Fibroblast of skin of left quadriceps (primary cell): ENCODE measurements around the gene PALMD.

Experiments
- DNase-seq, 2 experiments: peaks; one replicate each; pipeline ENCODE4 v3.0.0-alpha.2; 2013; ENCODE audit warnings: low read depth in 2 of 2

PALMD gene

DNA sequence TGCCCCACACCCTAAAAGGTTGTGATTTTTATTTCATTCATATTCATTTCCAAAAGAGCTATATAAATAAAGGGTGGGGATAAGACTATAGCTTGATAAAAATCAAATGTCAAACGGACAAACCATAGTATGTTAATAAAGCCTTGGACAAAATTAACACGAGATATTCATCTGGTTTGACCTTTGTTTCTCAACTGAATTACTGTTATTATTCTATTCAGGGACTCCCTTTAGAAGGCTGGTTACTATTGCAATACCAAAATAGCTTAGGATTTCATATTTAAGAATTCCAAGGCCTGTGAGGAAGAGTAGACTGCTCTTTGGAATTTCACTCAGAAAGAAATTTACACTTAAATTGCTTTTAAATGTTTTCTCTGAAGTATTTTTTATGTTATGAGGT lies 10.2 kb upstream of the PALMD start:
- no peak for DNase-seq

DNA sequence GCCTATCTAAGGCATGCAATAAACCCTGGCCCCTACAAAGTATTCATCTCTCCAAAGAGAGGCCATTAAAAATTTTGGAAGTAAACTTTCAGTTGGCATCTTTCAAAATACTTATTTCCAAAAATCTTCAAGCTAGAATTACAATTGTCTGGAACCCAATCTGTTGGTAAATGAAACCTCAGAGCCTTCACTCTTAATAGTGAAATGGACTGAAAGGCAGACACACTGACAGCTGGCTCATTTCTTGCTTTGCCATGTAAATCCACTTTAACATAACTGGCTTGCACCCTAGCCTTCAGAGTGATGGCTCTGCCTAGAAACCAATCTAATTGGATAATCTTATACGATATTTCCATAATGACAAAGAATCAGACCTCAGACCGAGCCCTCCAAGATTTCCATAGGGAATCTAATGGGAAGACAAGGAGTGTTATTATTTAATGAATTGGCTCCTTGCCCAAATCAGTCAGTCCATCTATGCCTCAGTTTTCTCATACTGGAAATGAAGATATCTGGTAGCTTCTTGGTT lies 9.2 kb upstream of the PALMD start:
- no peak for DNase-seq

DNA sequence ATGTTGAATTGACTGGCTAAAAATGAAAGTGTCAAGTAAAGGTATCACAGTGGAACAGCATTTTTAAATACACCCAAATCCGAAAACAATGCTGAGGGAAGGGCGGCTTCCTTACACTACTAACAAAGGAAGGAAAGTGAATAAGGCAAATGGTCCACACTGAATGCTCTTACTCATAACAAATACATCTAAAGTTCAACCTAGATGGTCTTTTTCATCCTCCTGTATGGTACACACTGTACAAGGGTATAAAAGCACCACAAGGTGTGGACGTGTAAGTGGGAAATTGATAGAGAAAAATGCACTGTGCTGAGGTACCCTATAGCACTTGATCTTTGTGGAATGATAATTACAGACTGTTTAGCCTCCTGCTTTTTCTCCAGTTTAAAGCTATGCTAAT lies 7.1 kb upstream of the PALMD start:
- no peak for DNase-seq

DNA sequence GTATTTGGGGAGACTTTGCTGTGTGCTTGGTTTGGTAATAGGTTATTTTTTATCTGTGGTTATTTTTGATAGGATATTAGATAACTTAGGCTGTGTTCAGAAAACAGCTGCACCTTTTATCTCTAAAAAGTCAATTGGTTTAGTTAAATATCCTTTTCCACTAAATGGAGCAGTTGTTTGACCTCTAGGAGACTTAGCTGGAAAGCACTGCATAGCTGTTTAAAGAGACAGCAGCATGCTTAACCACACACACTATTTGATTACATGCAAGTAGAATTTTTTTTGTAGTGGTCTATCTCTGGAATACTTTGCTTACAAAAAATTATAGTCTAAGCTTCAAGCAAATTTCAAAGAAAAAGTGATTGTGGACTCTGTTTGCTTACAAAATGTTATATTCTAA lies 6.5 kb upstream of the PALMD start:
- DNase-seq, result no peak

DNA sequence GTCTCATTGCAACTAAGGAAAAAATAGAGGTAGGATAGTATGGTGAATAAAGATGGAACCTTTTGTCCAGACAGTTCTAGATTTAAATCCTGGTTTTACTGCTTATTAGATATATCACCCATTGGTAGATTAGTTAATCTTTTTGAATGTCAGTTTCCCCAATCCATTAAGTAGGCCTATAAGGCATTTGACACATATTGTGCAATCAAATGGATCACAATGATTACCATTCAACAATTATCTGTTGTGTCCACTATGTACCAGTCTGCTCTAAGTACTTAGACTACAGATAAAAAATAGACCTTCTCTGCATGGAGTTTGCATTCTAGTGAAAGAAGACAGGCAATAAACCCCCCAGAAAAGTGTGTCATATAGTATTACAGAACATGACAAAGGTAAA lies 6.0 kb upstream of the PALMD start:
- DNase-seq, result no peak

DNA sequence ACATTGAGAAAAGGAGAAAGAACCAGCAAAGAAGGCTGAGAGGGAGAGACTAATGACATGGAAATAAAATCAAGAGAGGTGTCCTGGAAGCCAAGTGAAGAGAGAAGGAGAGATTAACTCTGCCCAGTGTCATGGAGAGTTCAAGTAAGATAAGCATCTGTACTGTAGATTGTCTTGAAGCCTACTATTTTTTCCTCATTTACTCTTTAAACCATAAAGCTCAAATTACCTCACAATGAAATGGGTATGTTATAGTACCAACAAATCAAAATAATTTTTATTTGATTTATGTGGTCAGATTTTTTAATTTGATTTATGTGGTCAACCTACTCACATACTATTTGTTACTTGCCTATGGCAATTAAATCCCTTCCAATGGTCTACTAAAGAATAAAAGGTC lies 5.2 kb upstream of the PALMD start:
- no peak for DNase-seq

DNA sequence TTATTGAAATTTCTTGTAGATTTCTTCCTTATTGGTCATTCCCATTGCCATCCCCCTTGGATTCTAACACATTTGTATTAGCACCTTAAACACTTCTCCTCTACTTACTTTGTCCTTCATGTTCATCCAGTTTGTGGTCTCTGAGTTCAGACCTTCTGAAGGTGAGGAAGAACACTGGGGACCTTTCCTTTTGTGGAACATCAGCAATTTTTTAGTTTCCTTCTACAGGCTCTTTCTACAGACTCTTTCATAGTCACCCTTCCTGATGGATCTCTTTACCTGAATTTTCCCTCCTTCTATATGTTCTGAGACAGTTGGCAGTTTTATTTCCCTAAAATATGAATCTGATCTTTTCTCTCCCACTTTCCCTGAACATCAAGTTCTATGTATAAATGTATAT lies 4.4 kb upstream of the PALMD start:
- DNase-seq, result no peak

DNA sequence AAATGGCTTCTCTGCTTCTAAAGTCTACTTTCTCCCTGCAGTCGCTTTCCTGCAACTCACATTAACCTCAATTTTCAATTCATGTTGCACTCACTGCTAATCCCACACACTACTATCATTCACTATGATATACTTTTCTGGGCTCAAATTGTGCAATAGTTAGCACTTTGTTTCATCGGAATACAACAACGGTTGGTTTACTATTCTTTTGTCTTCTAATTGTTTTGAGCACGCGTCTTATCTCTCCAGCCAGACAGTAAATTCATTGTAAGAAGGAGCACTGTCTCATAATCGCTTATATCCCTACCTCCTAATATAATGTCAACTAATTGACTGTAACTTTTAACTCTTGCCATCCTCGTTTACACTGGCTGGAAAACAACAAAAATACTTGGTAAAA lies 3.9 kb upstream of the PALMD start:
- DNase-seq, result no peak

DNA sequence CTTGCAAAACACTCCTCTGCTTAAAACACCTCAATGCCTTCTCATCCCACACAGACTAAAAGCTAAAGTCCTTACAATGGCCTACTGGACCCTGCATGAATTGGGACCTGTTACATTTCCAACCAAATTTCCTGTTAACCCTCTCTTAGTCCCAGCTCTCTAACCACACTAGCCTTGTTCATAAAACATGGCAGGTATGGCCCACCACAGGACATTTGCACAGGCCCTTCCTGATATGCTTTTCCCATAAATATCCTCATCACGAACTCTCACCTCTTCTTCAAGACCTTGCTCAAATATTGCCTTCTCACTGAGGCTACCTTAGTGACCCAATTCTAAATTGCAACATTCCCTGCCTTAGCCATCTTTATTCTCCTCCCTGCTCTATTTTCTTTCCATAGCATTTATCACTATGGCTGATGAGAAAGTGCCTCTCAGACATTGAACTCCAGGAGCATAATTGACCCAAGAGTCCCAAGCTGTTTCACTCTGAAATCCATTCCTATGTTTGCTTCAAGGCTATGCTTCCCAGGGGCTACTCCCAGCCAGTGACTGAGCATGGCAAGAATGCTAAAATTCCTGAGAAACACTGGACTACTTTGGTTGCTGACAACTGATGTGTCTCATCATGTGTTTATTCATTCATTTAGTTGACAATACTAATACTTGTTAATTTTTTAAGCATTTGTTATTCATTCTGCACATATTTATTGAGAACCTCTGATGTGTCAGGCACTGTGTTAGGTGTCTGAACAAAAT lies 2.7 kb upstream of the PALMD start:
- no peak for DNase-seq

DNA sequence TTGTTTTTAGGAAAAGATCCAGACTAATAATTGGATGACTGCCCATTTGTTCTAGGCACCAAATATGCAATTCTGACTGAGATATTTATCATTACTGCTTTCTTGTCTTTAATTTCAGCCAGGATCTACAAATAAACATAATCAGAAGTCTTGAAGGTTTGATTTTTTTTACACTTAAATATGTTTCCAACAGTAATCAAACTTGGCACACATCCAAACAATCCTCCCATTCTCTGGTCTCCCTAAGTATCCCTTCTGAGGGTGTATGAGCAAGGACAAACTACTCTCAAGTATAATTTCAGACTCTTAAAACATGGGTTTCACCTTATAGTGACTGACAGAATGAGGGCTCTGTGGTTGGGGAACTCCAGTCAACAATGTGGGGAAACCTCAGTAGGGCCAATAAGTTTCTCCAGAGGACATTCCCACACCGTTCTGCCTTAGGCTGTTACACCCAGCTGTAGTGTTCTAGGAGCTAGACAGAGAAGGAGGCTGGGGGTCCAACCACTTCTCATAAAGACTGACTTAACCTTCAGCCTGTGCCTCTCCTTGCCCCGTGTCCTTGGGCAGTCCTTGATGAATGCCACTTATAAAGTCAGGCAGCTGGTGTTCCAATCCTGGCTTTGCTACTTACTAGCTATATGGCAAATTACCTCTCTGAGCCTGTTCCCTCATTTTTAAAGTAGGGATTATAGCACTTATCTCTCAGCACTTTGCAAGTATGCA lies 1.5 kb upstream of the PALMD start:
- no peak for DNase-seq

DNA sequence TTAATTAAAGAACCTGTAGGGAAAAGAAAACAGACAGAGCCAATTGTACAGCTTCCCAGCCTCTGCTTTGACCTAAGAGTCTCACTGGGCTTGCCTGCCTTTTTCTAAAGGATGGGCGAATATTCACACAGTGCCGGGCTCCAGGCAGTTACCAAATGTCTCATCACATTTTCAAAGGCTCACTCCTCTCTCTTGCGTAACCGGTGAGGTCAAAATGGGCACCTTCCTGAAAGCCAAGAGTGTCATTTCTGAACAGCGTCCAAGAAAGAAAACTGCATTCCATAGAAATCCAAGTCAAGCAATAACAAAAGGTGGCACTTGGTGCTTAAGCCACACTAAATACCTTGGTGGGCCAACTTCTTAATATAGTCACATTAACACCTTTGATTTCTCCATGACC lies 710 bp upstream of the PALMD start:
- no peak for DNase-seq

DNA sequence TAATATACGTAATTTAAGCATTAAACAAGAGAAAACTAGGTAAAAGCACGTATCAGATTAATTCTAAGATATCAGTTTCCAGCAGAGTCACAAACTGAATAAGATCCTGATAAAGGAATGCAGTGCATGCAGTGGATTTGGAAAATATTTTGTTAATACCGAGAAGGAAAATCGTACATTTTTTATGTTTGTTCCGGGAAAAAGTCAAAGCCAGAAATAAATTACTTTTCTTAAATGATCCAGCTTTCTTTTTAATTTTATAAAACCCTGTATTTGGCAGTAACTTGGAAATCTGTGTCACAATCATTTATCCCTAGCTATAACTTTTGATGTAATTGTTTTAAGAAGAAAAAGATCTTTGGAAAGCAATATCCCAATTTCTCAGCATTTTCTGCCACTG lies 955 bp downstream of the PALMD start:
- no peak for DNase-seq

DNA sequence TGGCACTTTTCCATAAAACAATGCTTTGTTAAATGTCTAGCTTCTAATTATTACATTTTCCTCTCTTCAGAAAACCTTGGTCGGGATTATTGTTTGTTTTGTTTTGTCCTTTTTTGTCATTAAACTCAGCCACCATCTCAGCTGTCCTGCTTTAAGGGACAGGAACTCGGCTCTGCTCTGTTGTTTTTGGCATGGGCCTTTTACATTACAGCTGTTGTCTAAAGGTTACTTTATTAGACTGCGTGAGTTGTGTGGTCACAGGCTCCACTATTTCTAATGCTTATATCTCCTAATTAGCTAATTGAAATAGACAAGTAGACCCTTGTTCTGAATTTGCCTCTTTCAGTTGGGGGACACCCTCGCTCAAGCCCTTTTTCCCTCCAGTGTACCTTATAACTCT lies 1.6 kb downstream of the PALMD start:
- DNase-seq, result no peak

DNA sequence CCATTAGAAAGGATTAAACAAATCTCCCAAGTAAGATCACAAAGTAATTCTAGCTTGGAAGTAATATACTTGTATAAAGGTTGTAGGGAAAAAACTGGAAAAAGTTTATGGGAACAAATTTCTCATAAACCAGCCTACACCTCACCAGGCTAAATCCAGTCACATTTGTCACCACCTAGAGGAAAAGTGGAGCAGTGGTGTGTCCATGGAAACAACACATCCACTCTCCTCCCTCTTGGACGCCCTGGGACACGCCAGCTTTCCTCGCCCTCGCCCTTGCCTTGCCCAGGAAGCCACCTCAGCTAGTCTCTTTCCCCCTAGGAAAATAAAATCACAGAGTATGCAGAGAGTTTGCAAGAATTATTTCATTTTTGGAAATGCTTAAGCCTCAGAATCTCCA lies 2.2 kb downstream of the PALMD start:
- DNase-seq, result no peak

DNA sequence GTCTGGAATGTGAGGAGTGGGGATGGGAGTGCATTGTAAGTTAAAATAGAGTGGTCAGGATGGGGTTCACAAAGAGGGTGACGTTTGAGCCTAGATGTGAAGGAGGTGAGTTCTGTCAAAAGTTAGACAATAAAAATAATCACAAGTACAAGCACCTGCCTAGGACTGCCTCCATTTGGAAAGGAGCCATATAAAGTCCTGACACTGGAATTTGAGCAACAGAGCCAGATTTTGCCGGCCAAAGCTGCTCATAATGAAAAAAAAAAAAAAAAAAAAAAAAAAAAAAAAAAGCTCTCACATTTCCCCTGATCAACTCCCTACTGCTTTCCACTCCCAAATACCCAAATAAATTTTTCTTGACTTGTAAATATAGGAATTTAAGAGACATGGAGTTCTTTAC lies 4.1 kb downstream of the PALMD start:
- DNase-seq, result no peak

DNA sequence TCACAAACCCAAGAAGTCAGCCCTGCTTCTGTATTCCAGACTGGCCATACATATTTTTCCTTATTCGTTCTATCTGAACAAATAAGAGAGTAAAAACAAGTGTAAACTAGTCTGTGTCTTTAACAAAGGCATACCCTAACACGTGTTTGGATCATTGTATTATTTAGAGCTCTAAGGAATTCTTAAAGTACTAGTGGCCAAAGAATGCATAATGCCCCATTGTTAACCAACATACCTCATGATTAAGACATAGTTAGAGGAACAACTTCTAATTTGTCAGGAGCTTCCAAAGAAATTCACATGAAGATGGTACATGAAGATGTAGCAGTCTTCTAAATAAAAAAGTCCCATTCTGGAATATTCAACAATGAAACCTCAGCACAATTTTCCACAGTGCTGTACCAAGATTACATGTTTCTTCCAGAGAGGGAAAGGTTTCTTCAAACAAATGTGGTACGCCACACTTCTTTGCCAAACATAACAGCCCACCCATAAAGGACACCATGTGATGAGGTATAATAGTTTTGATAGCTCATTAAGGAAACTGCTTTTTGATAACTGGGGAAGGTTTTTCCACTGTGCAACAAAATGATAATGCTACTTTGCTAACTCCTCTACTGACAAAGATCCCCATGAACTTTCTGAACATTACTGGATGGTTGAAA lies 5.0 kb downstream of the PALMD start:
- no peak for DNase-seq

DNA sequence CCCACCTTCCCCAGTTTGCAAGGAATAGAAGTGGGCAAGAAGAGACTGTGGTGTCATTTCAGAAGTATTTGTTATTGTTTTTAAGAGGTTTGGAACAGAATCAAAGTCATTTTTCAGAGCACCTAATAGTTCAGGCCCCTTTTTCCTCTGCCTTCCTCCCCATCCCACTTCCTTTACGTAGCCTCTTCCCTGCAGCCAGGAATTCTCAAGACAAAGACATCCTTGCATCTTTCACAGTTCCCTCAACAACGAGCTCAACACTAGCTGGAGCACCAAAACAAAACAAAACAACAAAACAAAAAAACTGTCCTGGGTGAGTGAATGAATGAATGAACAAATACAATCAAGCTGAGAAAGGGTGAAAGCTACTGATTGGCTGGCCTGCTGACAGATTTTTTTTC lies 7.0 kb downstream of the PALMD start:
- DNase-seq, result no peak

DNA sequence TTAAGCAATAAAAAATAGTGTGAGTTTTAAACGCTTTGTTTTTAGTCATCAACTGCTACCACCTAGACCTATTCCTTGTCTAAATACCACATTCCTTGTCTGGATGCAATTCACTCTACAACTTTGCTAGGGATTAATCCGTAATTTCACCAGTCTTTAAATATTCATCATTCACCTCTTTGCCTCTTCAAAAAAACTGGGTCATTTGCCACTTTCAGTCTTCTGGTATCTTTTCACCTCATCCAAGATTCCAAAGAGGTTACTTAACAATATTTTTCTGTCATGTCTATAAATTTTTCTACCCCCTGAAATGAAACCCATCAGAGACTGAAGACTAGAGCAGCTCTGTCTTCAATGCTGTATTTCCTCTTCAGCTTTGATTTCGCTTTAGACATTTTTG lies 9.5 kb downstream of the PALMD start:
- no peak for DNase-seq

DNA sequence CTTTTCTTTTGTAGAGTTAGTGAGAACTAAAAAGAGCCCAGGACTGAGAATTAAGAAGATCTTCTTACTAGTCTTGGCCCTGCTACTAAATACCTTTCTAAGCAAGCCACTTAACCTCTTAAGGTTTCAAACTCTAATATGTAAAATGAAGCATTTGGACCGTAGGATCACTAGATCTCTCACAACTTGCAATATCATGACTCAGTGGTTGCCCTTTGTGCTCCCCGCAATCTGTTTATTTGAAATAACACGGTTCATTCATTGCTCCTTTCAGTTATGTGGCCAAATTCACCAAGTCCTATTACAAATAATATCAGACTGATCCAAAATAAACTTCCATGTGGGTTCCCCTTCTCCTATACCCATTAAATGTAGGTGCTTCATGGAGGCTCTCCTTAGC lies 10.8 kb downstream of the PALMD start:
- no peak for DNase-seq

DNA sequence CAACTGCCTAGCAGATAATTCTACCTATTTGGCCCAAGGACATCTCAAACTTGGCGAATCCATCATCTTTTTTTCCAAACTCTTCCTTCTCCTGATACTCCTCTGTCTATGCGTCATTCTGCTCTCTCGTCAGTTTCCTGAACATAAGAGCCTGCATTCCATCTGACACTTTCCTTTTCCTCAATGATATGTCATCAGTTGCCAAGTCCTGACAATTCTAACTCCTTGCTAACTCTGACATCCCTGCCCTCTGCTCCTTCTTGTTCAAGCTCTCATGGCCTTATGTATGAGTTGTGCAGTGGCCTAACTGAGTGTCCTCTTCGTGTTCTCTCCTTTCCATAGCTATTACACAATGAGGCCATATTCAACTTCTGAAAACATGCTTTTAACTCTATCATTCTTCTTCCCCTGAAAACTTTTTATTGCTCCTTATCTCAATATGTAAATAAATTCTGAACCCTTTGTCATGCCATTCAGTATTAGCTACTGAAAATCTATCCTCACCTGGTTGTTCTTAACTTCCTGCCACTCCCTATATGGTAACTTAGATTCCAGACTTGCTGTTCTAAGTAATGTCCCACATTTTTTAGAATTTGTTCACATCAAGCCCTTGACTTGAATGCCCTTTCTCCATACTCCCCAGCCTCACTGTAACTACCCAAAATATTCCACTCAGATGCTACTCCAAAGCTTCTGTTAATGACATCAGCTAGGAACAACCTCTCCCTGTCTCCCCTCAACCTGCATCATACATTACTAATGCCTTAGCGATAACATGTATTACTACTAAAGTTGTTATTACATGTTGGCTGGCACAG lies 11.5 kb downstream of the PALMD start:
- no peak for DNase-seq

DNA sequence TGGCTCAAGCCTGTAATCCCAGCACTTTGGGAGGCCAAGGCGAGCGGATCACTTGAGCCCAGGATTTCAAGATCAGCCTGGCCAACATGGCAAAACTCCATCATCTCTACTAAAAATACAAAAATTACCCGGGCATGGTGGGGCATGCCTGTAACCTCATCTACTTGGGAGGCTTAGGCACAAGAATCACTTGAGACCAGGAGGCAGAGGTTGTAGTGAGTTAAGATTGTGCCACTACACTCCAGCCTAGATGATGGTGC lies 12.0 kb downstream of the PALMD start:
- no peak for DNase-seq

DNA sequence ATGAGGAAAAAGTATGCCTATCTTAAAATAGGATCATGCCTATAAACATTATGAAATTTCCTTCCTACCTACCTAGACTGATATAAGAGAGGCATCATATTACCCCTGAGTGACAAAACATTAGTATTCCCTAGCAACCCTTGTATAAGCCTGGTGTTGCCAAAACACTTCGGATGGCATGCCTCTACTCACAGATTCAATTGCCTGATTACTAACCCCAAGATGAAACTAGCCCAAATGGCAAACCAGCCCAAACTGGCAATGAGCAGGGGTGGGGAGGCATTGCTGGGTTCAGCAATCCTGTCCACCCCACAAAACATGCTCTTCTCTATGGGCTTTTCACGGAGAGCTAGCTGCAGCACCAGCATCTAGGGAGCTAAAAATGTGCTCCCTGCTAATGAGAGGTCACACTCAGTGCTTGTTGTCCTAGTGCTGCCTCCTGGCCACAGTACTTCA lies 13.9 kb downstream of the PALMD start:
- DNase-seq, result no peak
